Measurements from ENCODE around the gene SMKR1. TPM values are rescaled to one million over a fixed set of nuclear protein-coding genes. Genes with fewer than 3 reads are reported as not detected.

The SMKR1 gene
- total RNA-seq, 1 experiment from 2014 or later = not detected

DNA sequence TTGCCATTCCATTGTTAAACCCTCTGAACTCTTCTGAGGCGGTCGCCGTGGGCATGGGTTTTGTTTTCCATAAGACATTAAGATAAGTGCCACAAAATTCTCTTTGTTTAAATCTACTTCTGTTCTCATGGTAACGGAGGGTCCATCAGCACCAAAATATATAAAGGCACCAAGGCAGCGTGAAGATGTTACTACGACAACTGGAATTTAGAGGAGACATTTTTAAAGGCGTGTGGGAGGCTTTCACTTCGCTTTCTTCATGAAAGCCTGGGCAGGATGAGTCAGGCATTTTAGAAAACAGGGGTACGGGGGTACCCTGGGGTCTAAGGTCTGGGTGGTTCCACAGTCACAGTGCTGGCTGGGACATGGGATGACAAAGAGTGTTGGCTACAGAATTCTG, 34.0 kb downstream of the SMKR1 start:
- no peaks in the 10 kb centered on the region for H3K36me3 Mint-ChIP-seq (ENCODE audit: insufficient read depth, unreplicated experiment)
- no peaks in the 10 kb centered on the region for H3K4me1 Mint-ChIP-seq (ENCODE audit: low read depth, unreplicated experiment)
- BruUV-seq (replicated peaks) = no TSS peak
- TF ChIP-seq CTCF (IDR thresholded peaks at IDR 0.05; ENCODE audit: unreplicated experiment) = no peak
- no peak overlapping the region for H3K27ac Mint-ChIP-seq (ENCODE audit: unreplicated experiment)
- CTCF ChIA-PET = interaction anchor here (0.9 kb wide), 1 partner anchor 17 kb away, joined by 4 read pairs; no protein-coding TSS in a partner anchor
- H3K9me3 Mint-ChIP-seq (ENCODE audit: low read depth, unreplicated experiment) = peaks cover 3% of the 10 kb centered on the region
- H3K27me3 Mint-ChIP-seq (ENCODE audit: unreplicated experiment) = no peaks in the 10 kb centered on the region
- intact Hi-C loops (cut with micrococcal nuclease; ENCODE audit: unreplicated experiment) = no loop called here
- H3K4me3 Mint-ChIP-seq (ENCODE audit: low read depth, unreplicated experiment) = no peak overlapping the region
- no peak for DNase-seq

DNA sequence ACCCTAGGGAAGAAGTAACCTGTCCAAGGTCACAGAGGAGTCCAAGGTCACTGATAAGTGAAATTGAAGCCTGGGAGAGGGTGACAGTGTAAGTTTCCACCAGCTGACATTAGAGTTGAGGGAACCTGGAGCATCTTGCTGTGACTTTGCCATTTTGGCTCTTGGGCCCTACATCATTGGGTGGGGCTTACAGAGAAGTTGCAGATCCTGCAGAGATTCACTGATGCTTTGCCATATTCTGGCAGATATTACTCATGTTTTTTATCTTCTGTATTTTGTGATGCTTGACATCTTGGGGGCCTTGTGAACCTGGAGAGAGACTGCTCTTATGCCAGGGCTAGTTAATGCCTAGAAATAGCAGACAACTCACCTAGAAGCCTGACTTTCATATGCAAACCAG, 36.5 kb downstream of the SMKR1 start:
- H3K4me1 Mint-ChIP-seq (ENCODE audit: low read depth, unreplicated experiment) = peaks cover 9% of the 10 kb centered on the region
- no peak for DNase-seq
- H3K36me3 Mint-ChIP-seq (ENCODE audit: insufficient read depth, unreplicated experiment) = no peaks in the 10 kb centered on the region
- BruUV-seq (replicated peaks) = no TSS peak
- TF ChIP-seq CTCF (IDR thresholded peaks at IDR 0.05; ENCODE audit: unreplicated experiment) = no peak
- no peak overlapping the region for H3K4me3 Mint-ChIP-seq (ENCODE audit: low read depth, unreplicated experiment)
- CTCF ChIA-PET = no interaction called here
- no peak overlapping the region for H3K27ac Mint-ChIP-seq (ENCODE audit: unreplicated experiment)
- intact Hi-C loops (cut with micrococcal nuclease; ENCODE audit: unreplicated experiment) = no loop called here
- no peaks in the 10 kb centered on the region for H3K27me3 Mint-ChIP-seq (ENCODE audit: unreplicated experiment)
- H3K9me3 Mint-ChIP-seq (ENCODE audit: low read depth, unreplicated experiment) = peaks cover 4% of the 10 kb centered on the region

GRCh38 chr7:129540340-129540739, 38.0 kb downstream of the SMKR1 start:
- H3K36me3 Mint-ChIP-seq (ENCODE audit: insufficient read depth, unreplicated experiment) = no peaks in the 10 kb centered on the region
- peaks cover 9% of the 10 kb centered on the region for H3K4me1 Mint-ChIP-seq (ENCODE audit: low read depth, unreplicated experiment)
- H3K4me3 Mint-ChIP-seq (ENCODE audit: low read depth, unreplicated experiment) = no peak overlapping the region
- BruUV-seq (replicated peaks) = no TSS peak
- CTCF ChIA-PET = no interaction called here
- peaks cover 4% of the 10 kb centered on the region for H3K9me3 Mint-ChIP-seq (ENCODE audit: low read depth, unreplicated experiment)
- intact Hi-C loops (cut with micrococcal nuclease; ENCODE audit: unreplicated experiment) = no loop called here
- no peaks in the 10 kb centered on the region for H3K27me3 Mint-ChIP-seq (ENCODE audit: unreplicated experiment)
- no peak for TF ChIP-seq CTCF (IDR thresholded peaks at IDR 0.05; ENCODE audit: unreplicated experiment)
- no peak for DNase-seq
- H3K27ac Mint-ChIP-seq (ENCODE audit: unreplicated experiment) = no peak overlapping the region

- CTCF ChIA-PET = interaction anchor here (0.5 kb wide), 1 partner anchor 83 kb away, joined by 5 read pairs; no protein-coding TSS in a partner anchor
- H3K4me1 Mint-ChIP-seq (ENCODE audit: low read depth, unreplicated experiment) = peaks cover 9% of the 10 kb centered on the region
- H3K36me3 Mint-ChIP-seq (ENCODE audit: insufficient read depth, unreplicated experiment) = no peaks in the 10 kb centered on the region
- peaks cover 4% of the 10 kb centered on the region for H3K9me3 Mint-ChIP-seq (ENCODE audit: low read depth, unreplicated experiment)
- no peak for TF ChIP-seq CTCF (IDR thresholded peaks at IDR 0.05; ENCODE audit: unreplicated experiment)
- intact Hi-C loops (cut with micrococcal nuclease; ENCODE audit: unreplicated experiment) = no loop called here
- DNase-seq = no peak
- BruUV-seq (replicated peaks) = no TSS peak
- no peak overlapping the region for H3K27ac Mint-ChIP-seq (ENCODE audit: unreplicated experiment)
- no peak overlapping the region for H3K4me3 Mint-ChIP-seq (ENCODE audit: low read depth, unreplicated experiment)
- H3K27me3 Mint-ChIP-seq (ENCODE audit: unreplicated experiment) = no peaks in the 10 kb centered on the region
Observed at GRCh38 chr7:129544700-129545099, 42.4 kb downstream of the SMKR1 start.
